GM19397 (cell line): ENCODE results near the gene MIOS.
"Not testable (repeated sequence)": the region's sequence is repeated elsewhere in the genome, so short reads cannot be mapped to it uniquely, and the experiment has no call there.

Experiments
- ATAC-seq: cut with Tn5 transposase; IDR thresholded peaks from one replicate; pipeline ENCODE4 v1.9.1; 2021; ENCODE audit warnings: mild to moderate bottlenecking, moderate library complexity; ENCODE audit not compliant: unreplicated experiment

Gene MIOS

DNA sequence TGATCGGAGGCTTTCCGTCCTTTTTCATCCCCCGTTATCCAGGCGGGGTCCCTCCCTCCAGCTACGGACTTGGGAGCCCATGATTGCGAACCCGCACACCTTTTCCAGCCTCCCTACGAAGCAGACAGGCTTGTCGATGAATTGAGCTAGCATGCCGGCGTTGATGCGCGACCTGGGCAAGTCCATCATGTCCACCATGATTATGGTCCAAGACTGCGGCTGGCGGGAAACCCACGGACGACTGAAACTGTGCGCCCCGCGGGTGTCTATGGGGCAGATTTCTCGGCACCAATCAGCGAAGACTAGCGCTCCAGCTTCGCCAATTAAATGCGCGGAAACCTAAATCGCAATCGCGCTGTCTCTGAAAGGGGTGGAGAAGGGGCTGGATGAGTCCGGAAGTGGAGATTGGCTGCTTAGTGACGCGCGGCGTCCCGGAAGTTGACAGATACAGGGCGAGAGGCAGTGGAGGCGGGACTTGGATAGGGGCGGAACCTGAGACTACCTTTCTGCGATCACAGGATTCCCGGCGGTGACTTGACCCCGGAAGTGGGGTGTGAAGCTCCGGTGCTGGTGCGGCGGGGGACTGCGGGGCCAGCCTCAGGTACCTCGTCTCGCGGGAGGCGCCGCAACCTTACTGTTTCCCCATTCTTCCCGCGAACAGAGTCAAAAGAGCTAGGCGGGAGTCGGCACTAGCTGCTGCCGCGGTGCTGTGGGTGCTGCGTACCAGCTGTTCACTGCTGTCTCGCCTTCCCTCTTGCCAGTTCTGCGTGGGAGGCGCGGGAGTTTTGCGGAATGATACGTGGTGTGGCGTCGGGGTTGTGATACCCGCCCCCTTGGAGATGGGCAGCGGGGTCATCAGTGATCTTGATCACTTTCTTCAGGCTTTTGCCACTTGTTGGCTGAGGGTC is 73.8 kb downstream of the MIOS start, which contains the start of gene UMAD1:
Gene UMAD1 (plus strand): TSS at position 532 of the 908 bp plus-strand sequence. CDS start 32,620 bp downstream, outside the sequence.
- peak; percentile 98 for ATAC-seq

- peak; percentile 1 for ATAC-seq
These were observed 74.5 kb downstream of the MIOS start for GRCh38 chr7:7641129-7641663.

DNA sequence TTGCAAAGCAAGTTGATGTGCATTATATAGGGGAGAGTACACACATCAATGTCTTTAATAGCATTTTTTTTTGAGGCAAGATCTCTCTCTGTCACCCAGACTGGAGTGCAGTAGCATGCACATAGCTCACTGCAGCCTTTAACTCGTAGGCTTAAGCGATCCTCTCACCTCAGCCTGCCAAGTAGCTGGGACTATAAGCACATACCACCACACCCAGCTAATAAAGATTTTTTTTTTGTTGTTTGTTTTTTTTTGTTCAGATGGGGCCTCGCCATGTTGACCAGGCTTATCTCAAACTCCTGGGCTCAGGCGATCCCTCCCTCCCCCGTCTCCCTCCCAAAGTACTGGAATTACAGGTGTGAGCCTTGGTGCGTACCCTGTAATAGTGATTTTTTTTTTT is 75.4 kb downstream of the MIOS start:
- ATAC-seq, result no peak

- no peak for ATAC-seq
These were observed 80.9 kb downstream of the MIOS start for GRCh38 chr7:7647495-7648036.

DNA sequence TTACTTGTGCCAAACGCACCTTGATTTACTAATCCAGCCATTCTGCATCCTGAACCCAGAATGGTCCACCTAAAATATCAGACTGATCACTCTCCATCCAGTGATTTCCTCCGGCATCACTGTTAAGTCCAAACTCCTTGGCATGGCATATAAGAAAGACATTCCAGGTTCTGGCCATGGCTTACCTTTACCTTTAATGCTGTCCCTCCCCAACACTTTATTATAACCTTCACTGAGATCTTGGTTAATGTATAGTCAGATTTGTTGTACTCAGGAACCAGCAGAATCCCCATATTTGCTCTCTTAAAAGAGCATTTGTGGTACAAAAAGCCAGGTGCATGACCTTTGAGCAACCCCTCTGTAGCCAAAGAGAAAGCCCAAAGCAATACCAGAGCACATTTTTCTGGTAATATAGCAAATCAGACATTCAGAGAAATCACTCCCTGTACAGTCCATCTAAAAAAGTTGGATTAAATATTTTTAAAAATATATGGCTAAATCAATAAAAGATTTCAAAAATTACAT is 84.1 kb downstream of the MIOS start:
- ATAC-seq, result no peak

DNA sequence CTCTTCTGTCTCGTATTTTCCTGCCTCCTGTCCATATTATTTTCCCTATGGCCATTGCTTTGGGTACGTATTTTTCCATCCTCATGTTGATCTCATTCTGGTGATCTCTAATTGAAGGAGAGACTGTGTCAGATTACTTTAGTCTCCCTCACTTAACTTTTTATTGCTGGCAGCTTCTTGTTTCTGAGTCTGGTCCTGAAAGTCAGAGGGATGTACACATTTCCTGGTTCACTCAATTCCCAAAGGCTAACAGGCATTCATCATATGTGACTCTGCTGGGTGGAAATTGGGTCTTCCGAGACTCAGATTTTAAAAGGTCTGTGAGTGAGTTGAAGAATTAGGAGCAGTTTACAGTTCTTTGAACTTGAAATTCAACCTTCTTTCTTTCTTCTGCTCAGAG is 84.8 kb downstream of the MIOS start:
- no peak for ATAC-seq

- no peak for ATAC-seq
These were observed 86.3 kb downstream of the MIOS start for GRCh38 chr7:7652798-7653540.

GRCh38 chr7:7653593-7654187 is 87.0 kb downstream of the MIOS start:
- no peak for ATAC-seq

DNA sequence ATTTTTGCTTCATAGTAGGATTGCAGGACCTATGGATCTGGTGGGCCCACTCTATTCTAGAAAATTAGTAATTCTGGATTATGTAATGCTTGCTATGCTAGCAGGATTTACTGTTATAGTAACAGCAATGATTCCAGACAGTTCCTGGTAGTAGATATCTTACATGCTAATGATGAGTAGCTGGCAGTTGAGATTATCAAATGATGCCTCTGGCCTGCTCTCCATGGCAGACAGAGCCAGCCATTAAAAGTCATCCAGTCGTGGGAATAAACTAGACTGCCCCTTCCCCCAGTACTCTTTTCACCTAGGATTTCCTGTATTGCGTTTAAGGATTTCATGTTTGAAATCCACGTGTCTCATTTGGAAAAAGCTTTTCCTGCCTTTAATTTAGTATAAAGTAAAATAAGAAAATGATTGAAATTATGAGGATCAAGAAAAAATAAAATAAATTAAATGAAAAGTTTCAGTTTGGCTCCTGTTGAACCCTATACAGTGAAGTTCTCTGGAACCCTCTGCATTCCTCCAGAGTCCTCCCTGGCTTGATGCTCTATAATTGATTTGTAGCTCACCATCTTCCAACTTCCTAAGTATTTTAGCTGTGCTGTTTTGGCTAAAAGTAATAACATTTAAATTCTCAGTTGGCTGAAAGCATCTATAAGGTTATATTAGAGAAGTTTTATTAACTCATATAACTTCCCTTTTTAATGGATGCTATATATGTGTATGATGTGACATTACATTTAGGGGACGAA is 88.5 kb downstream of the MIOS start:
- no peak for ATAC-seq

DNA sequence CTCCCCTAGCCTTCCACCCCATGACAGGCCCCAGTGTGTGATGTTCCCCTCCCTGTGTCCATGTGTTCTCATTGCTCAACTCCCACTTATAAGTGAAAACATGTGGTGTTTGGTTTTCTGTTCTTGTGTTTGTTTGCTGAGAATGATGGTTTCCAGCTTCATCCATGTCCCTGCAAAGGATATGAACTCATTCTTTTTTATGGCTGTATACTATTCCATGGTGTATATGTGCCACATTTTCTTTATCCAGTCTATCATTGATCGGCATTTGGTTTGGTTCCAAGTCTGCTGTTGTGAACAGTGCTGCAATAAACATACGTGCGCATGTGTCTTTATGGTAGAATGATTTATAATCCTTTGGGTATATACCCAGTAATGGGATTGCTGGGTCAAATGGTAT is 89.8 kb downstream of the MIOS start:
- not testable (repeated sequence) for ATAC-seq
